Choroid plexus epithelial cell (primary cell): ENCODE measurements around the gene PSMB11.

ENCODE experiments used
- DNase-seq: peaks from one replicate; pipeline ENCODE4 v3.0.0-alpha.2; 2010; ENCODE audit warnings: low read depth
- H3K4me3 ChIP-seq: 2 replicates; pipeline ENCODE4 v1.5.1; 2011; ENCODE audit warnings: low read depth, mild to moderate bottlenecking, control low read depth, low read length, moderate library complexity
- CTCF ChIP-seq: conservative IDR thresholded peaks from 2 replicates; pipeline ENCODE4 v1.5.1; 2011; ENCODE audit warnings: low read depth, mild to moderate bottlenecking, control low read depth, inconsistent platforms, low read length, moderate library complexity

The PSMB11 gene

GRCh38 chr14:23023795-23024152 lies 18.2 kb upstream of the PSMB11 start:
- no peak for TF ChIP-seq CTCF
- no peak overlapping the region for H3K4me3 ChIP-seq
- no peak for DNase-seq

GRCh38 chr14:23024612-23025075 lies 17.4 kb upstream of the PSMB11 start:
- no peak for DNase-seq
- TF ChIP-seq CTCF = no peak
- H3K4me3 ChIP-seq = no peak overlapping the region

GRCh38 chr14:23025151-23025814 lies 16.7 kb upstream of the PSMB11 start:
- TF ChIP-seq CTCF = no peak
- H3K4me3 ChIP-seq = no peak overlapping the region
- no peak for DNase-seq

GRCh38 chr14:23028799-23029198 lies 13.2 kb upstream of the PSMB11 start:
- DNase-seq = no peak
- no peak for TF ChIP-seq CTCF
- no peak overlapping the region for H3K4me3 ChIP-seq

GRCh38 chr14:23030936-23031335 lies 11.1 kb upstream of the PSMB11 start:
- no peak for TF ChIP-seq CTCF
- no peak overlapping the region for H3K4me3 ChIP-seq
- no peak for DNase-seq

GRCh38 chr14:23033251-23033727 lies 8.7 kb upstream of the PSMB11 start:
- DNase-seq = no peak
- H3K4me3 ChIP-seq = peak overlapping the region; percentile 93
- no peak for TF ChIP-seq CTCF
